OCI-LY7 (cell line): ENCODE results near the gene WDR86. TPM values are rescaled to one million over a fixed set of nuclear protein-coding genes. Genes with fewer than 3 reads are reported as not detected.
A peak's percentile ranks its signal among the peaks of the same experiment; 100 is the strongest.

ENCODE experiments used
- BruUV-seq: library from RNA; stranded (reverse); fragments of 400-500 nt; replicated peaks from 2 replicates; lab custom pipeline; 2021; lab: Mats Ljungman, UMichigan
- CTCF ChIA-PET: fragments of 300-600 bp; sonication (Branson Sonifier 250); formaldehyde crosslinking; loops from one replicate; lab custom pipeline; 2022; ENCODE audit warnings: antibody characterized with exemption; ENCODE audit not compliant: unreplicated experiment; lab: Charles Lee
- POLR2A ChIA-PET: fragments of 300-600 bp; sonication (Branson Sonifier 250); formaldehyde crosslinking; loops from one replicate; lab custom pipeline; 2022; ENCODE audit warnings: antibody characterized with exemption; lab: Charles Lee
- DNase-seq: peaks from one replicate; pipeline ENCODE4 v3.0.0-alpha.2; 2015; ENCODE audit warnings: low spot score
- H2AFZ ChIP-seq: fragments of 200-600 bp; sonication (generic), shearing (Covaris generic); 2 replicates; pipeline ENCODE4 v1.6.1; 2014; ENCODE audit warnings: mild to moderate bottlenecking, antibody characterized with exemption, low read length, moderate library complexity
- H3K27ac ChIP-seq: fragments of 200-600 bp; sonication (generic); 2 replicates; pipeline ENCODE4 v1.5.1; 2014; ENCODE audit warnings: mixed run types, low read depth, mild to moderate bottlenecking, moderate library complexity, low read length, inconsistent platforms; ENCODE audit not compliant: poor library complexity, severe bottlenecking
- H3K36me3 ChIP-seq: fragments of 200-600 bp; sonication (generic); 2 replicates; pipeline ENCODE4 v1.6.1; 2014; ENCODE audit warnings: mild to moderate bottlenecking, antibody characterized with exemption, low read length, moderate library complexity, mixed read lengths; ENCODE audit not compliant: insufficient read depth
- H3K4me1 ChIP-seq: fragments of 200-600 bp; sonication (generic); 2 replicates; pipeline ENCODE4 v1.5.1; 2014; ENCODE audit warnings: mild to moderate bottlenecking, low read length; ENCODE audit not compliant: insufficient read depth, poor library complexity, severe bottlenecking
- H3K4me2 ChIP-seq: fragments of 200-600 bp; sonication (generic); 2 replicates; pipeline ENCODE4 v1.6.1; 2014; ENCODE audit warnings: mild to moderate bottlenecking, low read length
- H3K4me3 ChIP-seq: fragments of 200-600 bp; sonication (generic); 2 replicates; pipeline ENCODE4 v1.5.1; 2014; ENCODE audit warnings: mild to moderate bottlenecking, low read depth, low read length; ENCODE audit not compliant: poor library complexity, severe bottlenecking
- H3K79me2 ChIP-seq: fragments of 200-600 bp; sonication (generic); 2 replicates; pipeline ENCODE4 v1.6.1; 2016; ENCODE audit warnings: low read depth, mild to moderate bottlenecking, low read length, moderate library complexity, mixed read lengths; ENCODE audit not compliant: insufficient read depth
- H3K9me2 ChIP-seq: fragments of 200-600 bp; sonication (generic); 2 replicates; pipeline ENCODE4 v1.6.1; 2016; ENCODE audit warnings: mild to moderate bottlenecking, low read length, mixed read lengths; ENCODE audit not compliant: insufficient read depth
- H3K9me3 ChIP-seq: fragments of 200-600 bp; sonication (generic); 2 replicates; pipeline ENCODE4 v1.6.1; 2014; ENCODE audit warnings: mild to moderate bottlenecking, mixed run types, low read length, mixed read lengths
- H4K20me1 ChIP-seq: fragments of 200-600 bp; sonication (generic); 2 replicates; pipeline ENCODE4 v1.6.1; 2014; ENCODE audit warnings: mild to moderate bottlenecking, antibody characterized with exemption, low read length, moderate library complexity, mixed read lengths; ENCODE audit not compliant: insufficient read depth
- CTCF ChIP-seq: fragments of 200-600 bp; sonication (generic); conservative IDR thresholded peaks from 2 replicates; pipeline ENCODE4 v1.5.1; 2014; ENCODE audit warnings: mild to moderate bottlenecking, antibody characterized with exemption, low read length, moderate library complexity, mixed read lengths
- EZH2phosphoT487 ChIP-seq: fragments of 200-600 bp; sonication (generic); IDR thresholded peaks from 2 replicates; pipeline ENCODE4 v1.6.1; 2018; ENCODE audit warnings: low read depth, borderline replicate concordance, mild to moderate bottlenecking, mixed run types, antibody characterized with exemption, low read length, moderate library complexity, mixed read lengths
- intact Hi-C: fragments of 100-400 bp; cut with micrococcal nuclease; formaldehyde crosslinking; loops from one replicate; pipeline ENCODE4 v1.10.0; 2022; ENCODE audit not compliant: unreplicated experiment
- total RNA-seq, 2 experiments: library from RNA; depleted of rRNA in 1 of 2; stranded (reverse); fragments of >200 nt in 1 of 2; shearing (Covaris generic) in 1 of 2; gene quantifications; 2 replicates each; pipeline ENCODE4 v1.2.3, GENCODE V29; 2014 to 2022

WDR86 gene
- total RNA-seq, 2 experiments from 2014 or later, result 0.44 to 0.51 TPM

DNA sequence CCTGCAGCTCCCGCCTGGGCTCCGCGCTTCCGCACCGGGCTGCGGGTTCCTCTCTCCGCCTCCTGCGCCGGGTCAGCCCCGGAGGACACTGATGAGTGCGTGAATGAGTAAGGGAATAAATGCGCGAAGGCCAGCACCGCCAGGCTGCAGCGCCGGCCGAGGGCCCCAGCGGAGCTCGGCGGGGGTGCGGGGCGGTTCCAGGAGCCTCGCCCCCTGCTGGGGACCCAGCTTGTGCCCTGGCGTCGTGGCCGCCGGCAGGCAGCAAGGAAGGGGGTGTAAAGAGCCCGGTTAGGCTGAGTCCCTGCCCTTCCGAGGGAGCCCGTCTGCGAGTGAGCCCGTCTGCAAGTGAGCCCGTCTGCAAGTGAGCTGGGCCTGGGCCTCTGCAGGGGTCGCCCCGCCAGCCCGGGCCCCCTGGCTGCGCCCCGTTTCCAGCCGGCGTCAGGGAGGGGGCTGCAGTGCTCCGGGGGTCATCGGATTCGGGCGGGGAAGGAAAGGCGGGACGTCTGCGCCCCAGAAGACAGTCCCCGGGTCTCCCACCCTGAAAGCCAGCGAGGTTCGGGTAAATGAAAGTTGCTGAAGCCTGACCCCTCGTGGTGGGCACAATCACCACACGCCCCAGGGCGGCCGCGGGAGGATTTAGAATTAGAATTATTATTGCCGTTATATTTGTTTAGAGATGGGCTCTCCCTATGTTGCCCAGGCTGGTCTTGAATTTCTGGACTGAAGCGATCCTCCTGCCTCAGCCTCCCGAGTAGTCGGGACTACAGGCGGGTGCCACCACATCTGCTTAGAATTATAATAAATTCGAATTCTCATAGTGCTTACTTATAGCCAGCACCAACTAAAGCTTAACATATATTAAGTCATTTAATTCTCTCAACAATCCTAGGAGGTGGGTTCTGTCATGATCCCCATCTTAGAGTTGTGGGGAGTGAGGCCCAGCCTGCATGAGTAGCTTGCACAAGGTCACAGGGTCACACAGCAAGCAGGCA lies 38.7 kb upstream of the WDR86 start:
- no TSS peak for BruUV-seq
- Histone ChIP-seq H3K4me1 (no peaks in the 10 kb centered on the region), H3K27ac (no peak overlapping the region), H3K79me2 (no peaks in the 10 kb centered on the region), H3K9me3 (no peaks in the 10 kb centered on the region), H4K20me1 (no peaks in the 10 kb centered on the region), H3K4me2 (peak overlapping the region; percentile 46), H3K36me3 (no peaks in the 10 kb centered on the region), H3K4me3 (peak overlapping the region; percentile 51), H2AFZ (peak overlapping the region; percentile 32; the same call in 1 of the 2 replicates), H3K9me2 (no peaks in the 10 kb centered on the region)
- peak; percentile 68 for DNase-seq
- POLR2A ChIA-PET, result no interaction called here
- CTCF ChIA-PET, result interaction anchor here (1.2 kb wide), 1 partner anchor 82 kb away, joined by 3 read pairs; no protein-coding TSS in a partner anchor
- TF ChIP-seq EZH2phosphoT487 (no peak), CTCF (peak; percentile 82)
- intact Hi-C loops, result loop anchor here (1.0 to 10.0 kb wide), 3 partner anchors 80 to 316 kb away; no protein-coding TSS in a partner anchor

- CTCF ChIA-PET, result interaction anchor here (1.2 kb wide), 1 partner anchor 81 kb away, joined by 3 read pairs; no protein-coding TSS in a partner anchor
- no peak for TF ChIP-seq EZH2phosphoT487
- no peak for TF ChIP-seq CTCF
- no peaks in the 10 kb centered on the region for H3K9me3 ChIP-seq
- POLR2A ChIA-PET, result no interaction called here
- H3K4me3 ChIP-seq, result no peak overlapping the region
- H3K36me3 ChIP-seq, result no peaks in the 10 kb centered on the region
- no peaks in the 10 kb centered on the region for H3K4me1 ChIP-seq
- no peak overlapping the region for H3K27ac ChIP-seq
- H3K9me2 ChIP-seq, result no peaks in the 10 kb centered on the region
- intact Hi-C loops, result loop anchor here (1.0 to 10.0 kb wide), 3 partner anchors 80 to 317 kb away; no protein-coding TSS in a partner anchor
- BruUV-seq, result no TSS peak
- no peak for DNase-seq
- H2AFZ ChIP-seq, result no peak overlapping the region
- no peaks in the 10 kb centered on the region for H3K79me2 ChIP-seq
- no peaks in the 10 kb centered on the region for H4K20me1 ChIP-seq
- H3K4me2 ChIP-seq, result peak overlapping the region; percentile 46; the same call in 1 of the 2 replicates
These were observed 38.0 kb upstream of the WDR86 start for GRCh38 chr7:151447901-151448260.
